Bone marrow (tissue), 2 donors: ENCODE data around the gene SNRNP200.

Experiments
- DNase-seq, 2 donors: peaks; one replicate each; lab custom pipeline; 2025; lab: John Stamatoyannopoulos, UW

SNRNP200 gene

GRCh38 chr2:96274355-96275056 is 30.8 kb downstream of the SNRNP200 start:
- DNase-seq: no peak

- no peak for DNase-seq
These were observed 31.6 kb downstream of the SNRNP200 start for GRCh38 chr2:96273763-96274162.

- no peak for DNase-seq
These were observed 33.4 kb downstream of the SNRNP200 start for GRCh38 chr2:96271995-96272394.

GRCh38 chr2:96267159-96267971 is 38.0 kb downstream of the SNRNP200 start:
- DNase-seq: peak in 1 of 2 donors; percentile 1

- peak; percentile 89 to 93 for DNase-seq
These were observed 39.3 kb downstream of the SNRNP200 start, which contains the start of the genes CIAO1 and TMEM127 for GRCh38 chr2:96265840-96266679. Gene CIAO1 (plus strand): TSS chr2:96266225. CDS start chr2:96266351, 126 bp downstream. Gene TMEM127 (minus strand): TSS chr2:96265997. CDS start chr2:96265381, 616 bp downstream.

- DNase-seq: no peak
These were observed 40.0 kb downstream of the SNRNP200 start for GRCh38 chr2:96265349-96265839.

- peak in 1 of 2 donors; percentile 11 for DNase-seq
These were observed 40.5 kb downstream of the SNRNP200 start for GRCh38 chr2:96264656-96265348.

GRCh38 chr2:96264086-96264485 is 41.3 kb downstream of the SNRNP200 start:
- DNase-seq: no peak

- no peak for DNase-seq
These were observed 43.0 kb downstream of the SNRNP200 start for GRCh38 chr2:96262306-96262705.

GRCh38 chr2:96261328-96262003 is 43.9 kb downstream of the SNRNP200 start:
- no peak for DNase-seq

GRCh38 chr2:96260387-96261260 is 44.7 kb downstream of the SNRNP200 start:
- DNase-seq: peak; percentile 38 to 82

- no peak for DNase-seq
These were observed 45.8 kb downstream of the SNRNP200 start for GRCh38 chr2:96259497-96259921.

GRCh38 chr2:96258166-96259022 is 47.0 kb downstream of the SNRNP200 start:
- DNase-seq: no peak

- DNase-seq: peak in 1 of 2 donors; percentile 43
These were observed 47.6 kb downstream of the SNRNP200 start for GRCh38 chr2:96257744-96258143.

GRCh38 chr2:96256611-96257113 is 48.7 kb downstream of the SNRNP200 start:
- peak in 1 of 2 donors; percentile 51 for DNase-seq

GRCh38 chr2:96254571-96254970 is 50.8 kb downstream of the SNRNP200 start:
- DNase-seq: no peak

- DNase-seq: no peak
These were observed 52.3 kb downstream of the SNRNP200 start for GRCh38 chr2:96253006-96253405.

GRCh38 chr2:96252526-96252925 is 52.8 kb downstream of the SNRNP200 start:
- DNase-seq: no peak
